Psoas muscle (tissue), 8 donors: Measurements from ENCODE around the gene SSB. TPM values are rescaled to one million over a fixed set of nuclear protein-coding genes. Genes with fewer than 3 reads are reported as not detected.
A peak's percentile ranks its signal among the peaks of the same experiment; 100 is the strongest.

Experiments used
- ATAC-seq, 4 donors: fragments of 200-7000 bp; cut with Tn5 transposase; one replicate each; pipeline ENCODE4 v1.9.1; 2020; ENCODE audit warnings: moderate library complexity in 3 of 4, mild to moderate bottlenecking in 2 of 4
- DNase-seq, 2 donors: peaks; one replicate each; pipeline ENCODE4 v3.0.0-alpha.2; 2020
- H3K27ac ChIP-seq: fragments of 200-600 bp; one replicate; pipeline ENCODE4 v1.8.0; 2022
- H3K27me3 ChIP-seq, 3 donors: fragments of 200-600 bp in 1 of 3; one replicate each; pipeline versions ENCODE4 v1.6.1 to v1.8.0; 2013 to 2022; ENCODE audit warnings: low read length in 2 of 3, mild to moderate bottlenecking in 2 of 3, moderate library complexity in 1 of 3; ENCODE audit not compliant: insufficient read depth in 3 of 3
- H3K36me3 ChIP-seq, 2 donors: fragments of 200-600 bp in 1 of 2; one replicate each; pipeline versions ENCODE4 v1.6.1 to v1.8.0; 2013 to 2022; ENCODE audit warnings: low read depth in 1 of 2, mild to moderate bottlenecking in 1 of 2, moderate library complexity in 1 of 2; ENCODE audit not compliant: insufficient read depth in 1 of 2
- H3K4me1 ChIP-seq: fragments of 200-600 bp; one replicate; pipeline ENCODE4 v1.8.0; 2022
- H3K4me3 ChIP-seq: fragments of 200-600 bp; one replicate; pipeline ENCODE4 v1.8.0; 2022; ENCODE audit warnings: mild to moderate bottlenecking
- H3K9me3 ChIP-seq: fragments of 200-600 bp; one replicate; pipeline ENCODE4 v1.8.0; 2022
- CTCF ChIP-seq: fragments of 200-600 bp; IDR thresholded peaks from one replicate; pipeline ENCODE4 v1.8.0; 2022; ENCODE audit warnings: antibody characterized with exemption
- WGBS, 3 donors: extraction: QIAGEN DNeasy Blood & Tissue Kit; methylation state at CpG; one replicate each; pipeline versions ENCODE4 v1.1.6 to v1.1.7; 2013; 5-methylcytosine and 5-hydroxymethylcytosine counted together
- intact Hi-C, 2 donors: fragments of 100-400 bp; cut with DNase I; formaldehyde crosslinking; loops; one replicate each; pipeline versions ENCODE4 v1.11.0 to v1.14.2; 2022
- polyA plus RNA-seq, 3 donors: library from polyadenylated mRNA; stranded (reverse); fragments of 200-250 nt; gene quantifications; one replicate each; pipeline ENCODE4 v1.2.3, GENCODE V29; 2013
- total RNA-seq, 4 donors: library from RNA; stranded (reverse); fragmentation: NEBNext Ultra II Directional in 2 of 4; extraction: Animal tissue kit (Norgen Biotek cat#: 25700) in 2 of 4; gene quantifications; one replicate each; pipeline versions ENCODE4 v1.2.1 to v1.2.4, GENCODE V29; 2021 to 2023
- donor health status: healthy with polysubstance abuse.
- donor health status: DM: no; HTN: no; CAD: no; lungs with moderate emphysema.
- donor health status: Bipolar disorder and iron deficiency.
- donor health status: healthy.
- donor health status: DM: yes; HTN: yes; CAD: no.
- donor health status: DM: no; HTN: no; CAD: no.
- donor health status: DM: no; HTN: no; CAD: no.
- donor health status: DM: yes; HTN: yes; CAD: no.

The SSB gene
- total and polyA plus RNA-seq, 7 donors = 37.9 to 120 (median 56.7) TPM

DNA sequence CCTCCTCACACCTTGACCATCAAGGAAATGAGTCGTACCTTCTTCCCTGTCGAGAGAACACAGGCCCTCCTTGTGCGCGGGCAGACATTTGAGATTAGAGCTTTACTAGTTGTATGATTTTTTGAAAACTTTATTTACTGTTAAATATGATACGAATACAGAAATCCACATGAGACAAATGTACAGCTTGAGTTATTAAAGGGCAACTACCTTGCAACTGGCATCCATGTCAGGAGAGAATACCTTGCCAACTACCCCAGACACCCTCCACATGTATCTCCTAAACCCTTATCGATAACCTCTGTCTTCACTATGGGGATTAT lies 36.7 kb upstream of the SSB start:
- no peak for DNase-seq
- WGBS, 3 donors = 93 to 95% (median 93%) methylated on average over 6 of the region's 6 CpGs
- no peaks in the 10 kb centered on the region for H3K4me1 ChIP-seq
- H3K36me3 ChIP-seq = peaks cover 0 to 3% of the 10 kb centered on the region in 2 donors
- ATAC-seq = no peak
- no peaks in the 10 kb centered on the region for H3K9me3 ChIP-seq
- H3K27ac ChIP-seq = no peak overlapping the region
- no peak overlapping the region for H3K4me3 ChIP-seq
- intact Hi-C loops = no loop called here
- no peaks in the 10 kb centered on the region for H3K27me3 ChIP-seq
- TF ChIP-seq CTCF = no peak

DNA sequence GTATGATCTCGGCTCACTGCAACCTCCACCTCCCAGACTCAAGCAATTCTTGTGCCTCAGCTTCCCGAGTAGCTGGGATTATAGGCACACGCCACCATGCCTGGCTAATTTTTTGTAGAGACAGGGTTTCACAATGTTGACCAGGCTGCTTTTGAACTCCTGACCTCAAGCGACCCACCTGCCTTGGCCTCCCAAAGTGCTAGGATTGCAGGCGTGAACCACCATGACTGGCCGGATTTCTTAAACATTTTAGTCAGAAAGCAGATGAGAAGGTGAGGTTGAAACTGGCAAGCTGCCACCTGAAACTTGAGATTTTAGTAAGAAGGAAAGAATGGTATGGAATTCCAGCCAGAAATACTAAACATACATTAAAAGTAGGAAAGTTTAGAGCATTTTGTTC lies 33.1 kb upstream of the SSB start:
- H3K4me1 ChIP-seq = peaks cover 5% of the 10 kb centered on the region
- no peak for ATAC-seq
- no peak for DNase-seq
- 80 to 85% (median 84%) methylated on average over 6 of the region's 6 CpGs for WGBS, 3 donors
- no peak for TF ChIP-seq CTCF
- H3K27me3 ChIP-seq = peaks cover 0 to 4% (median 0%) of the 10 kb centered on the region in 3 donors
- no peak overlapping the region for H3K4me3 ChIP-seq
- no peaks in the 10 kb centered on the region for H3K9me3 ChIP-seq
- peaks cover 0 to 3% of the 10 kb centered on the region in 2 donors for H3K36me3 ChIP-seq
- H3K27ac ChIP-seq = no peak overlapping the region
- intact Hi-C loops = no loop called here

DNA sequence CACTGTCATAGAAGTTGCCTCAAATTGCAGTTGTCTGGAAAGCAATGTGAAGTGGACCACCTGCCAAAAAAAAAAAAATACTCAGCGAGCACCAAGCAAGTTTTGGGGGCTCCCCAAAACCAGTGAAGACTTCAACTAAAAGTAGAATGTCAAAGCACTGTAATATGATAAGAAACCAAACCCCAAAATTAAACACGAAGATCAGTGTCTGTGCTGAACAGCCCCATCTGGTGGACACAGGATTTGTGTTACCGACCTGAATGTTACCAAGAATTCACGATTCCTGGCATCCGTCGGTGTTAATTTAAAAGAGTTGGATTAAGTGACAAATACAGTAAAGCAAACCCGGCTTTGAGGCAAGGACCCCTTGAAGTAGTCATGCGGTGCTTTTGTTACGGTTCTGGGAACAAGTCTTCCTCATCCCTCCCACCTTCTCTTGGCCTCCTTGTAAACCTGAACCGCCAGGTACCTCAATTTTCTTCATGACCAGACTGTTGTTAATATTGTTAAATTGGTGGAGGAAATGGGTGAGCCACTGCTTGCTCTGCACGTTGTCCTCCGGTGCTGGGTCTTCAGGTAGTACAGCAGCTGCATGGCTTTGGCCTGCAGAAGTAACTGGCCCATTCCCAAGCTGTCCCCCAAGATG lies 31.3 kb upstream of the SSB start:
- WGBS, 3 donors = 22 to 26% (median 23%) methylated on average over 12 of the region's 12 CpGs
- ATAC-seq = peak in 1 of 4 donors; percentile 67

GRCh38 chr2:169768262-169768995 lies 30.2 kb upstream of the SSB start:
- Histone ChIP-seq H3K27ac (no peak overlapping the region), H3K27me3 (peaks cover 0 to 4% (median 0%) of the 10 kb centered on the region in 3 donors), H3K9me3 (no peaks in the 10 kb centered on the region), H3K4me3 (peak overlapping the region; percentile 52), H3K4me1 (peaks cover 5% of the 10 kb centered on the region), H3K36me3 (no peaks in the 10 kb centered on the region)
- no peak for TF ChIP-seq CTCF
- 36 to 52% (median 51%) methylated on average over 65 to 72 of the region's 72 CpGs for WGBS, 3 donors
- intact Hi-C loops = no loop called here
- peak; percentile 32 to 52 for DNase-seq
- ATAC-seq = peak in 1 of 4 donors; percentile 21

More for the DNA sequence above, 31.3 kb upstream of the SSB start:
- H3K27ac ChIP-seq = no peak overlapping the region
- H3K4me1 ChIP-seq = peaks cover 5% of the 10 kb centered on the region
- peaks cover 0 to 3% of the 10 kb centered on the region in 2 donors for H3K36me3 ChIP-seq
- no peaks in the 10 kb centered on the region for H3K9me3 ChIP-seq
- DNase-seq = peak; percentile 17 to 54
- no peak overlapping the region for H3K4me3 ChIP-seq
- intact Hi-C loops = no loop called here
- TF ChIP-seq CTCF = peak; percentile 73
- peaks cover 0 to 4% (median 0%) of the 10 kb centered on the region in 3 donors for H3K27me3 ChIP-seq
